ENCODE results near the gene SIGLEC7. TPM values are rescaled to one million over a fixed set of nuclear protein-coding genes. Genes with fewer than 3 reads are reported as not detected.

Gene SIGLEC7
- polyA plus RNA-seq, 1 of the 3 experiments (the other 2 are of a cell fraction), result not detected

Other genes with a start within 250 kb of the SIGLEC7 start
- not detected in 2 replicates for gene KLK4, start 230.9 kb upstream of the SIGLEC7 start, polyA plus RNA-seq (2012; rRNA removed)
- gene KLK5, start 189.3 kb upstream of the SIGLEC7 start, polyA plus RNA-seq (2012; rRNA removed), result not detected in 2 replicates
- gene KLK6, start 172.7 kb upstream of the SIGLEC7 start, polyA plus RNA-seq (2012; rRNA removed), result not detected in 2 replicates
- gene KLK7, start 158.4 kb upstream of the SIGLEC7 start, polyA plus RNA-seq (2012; rRNA removed), result not detected in 2 replicates
- gene KLK8, start 140.7 kb upstream of the SIGLEC7 start, polyA plus RNA-seq (2012; rRNA removed), result not detected in 2 replicates
- not detected in 2 replicates for gene KLK10, start 122.6 kb upstream of the SIGLEC7 start, polyA plus RNA-seq (2012; rRNA removed)
- gene KLK11, start 115.7 kb upstream of the SIGLEC7 start, polyA plus RNA-seq (2012; rRNA removed), result not detected in 2 replicates
- not detected in 2 replicates for gene KLK12, start 107.3 kb upstream of the SIGLEC7 start, polyA plus RNA-seq (2012; rRNA removed)
- not detected in 2 replicates for gene KLK13, start 77.2 kb upstream of the SIGLEC7 start, polyA plus RNA-seq (2012; rRNA removed)
- gene KLK14, start 59.4 kb upstream of the SIGLEC7 start, polyA plus RNA-seq (2012; rRNA removed), result 0.19 and 0.26 TPM in 2 replicates
- gene CTU1, start 33.9 kb upstream of the SIGLEC7 start, polyA plus RNA-seq (2012; rRNA removed), result 7.2 and 8.8 TPM in 2 replicates
- gene SIGLEC9, start 17.4 kb upstream of the SIGLEC7 start, polyA plus RNA-seq (2012; rRNA removed), result not detected in 2 replicates
- gene CD33, start 82.8 kb downstream of the SIGLEC7 start, polyA plus RNA-seq (2012; rRNA removed), result 0.36 and 0.67 TPM in 2 replicates
- not detected in 2 replicates for gene SIGLECL1, start 108.8 kb downstream of the SIGLEC7 start, polyA plus RNA-seq (2012; rRNA removed)
- 0.36 and 0.60 TPM in 2 replicates for gene IGLON5, start 169.3 kb downstream of the SIGLEC7 start, polyA plus RNA-seq (2012; rRNA removed)
- gene VSIG10L, start 199.8 kb downstream of the SIGLEC7 start, polyA plus RNA-seq (2012; rRNA removed), result 2.3 and 2.7 TPM in 2 replicates
- 130 and 169 TPM in 2 replicates for gene ETFB, start 224.1 kb downstream of the SIGLEC7 start, polyA plus RNA-seq (2012; rRNA removed)
- gene CLDND2, start 226.7 kb downstream of the SIGLEC7 start, polyA plus RNA-seq (2012; rRNA removed), result 0.26 TPM in 1 of 2 replicates, not detected in the other
- not detected in 2 replicates for gene NKG7, start 230.4 kb downstream of the SIGLEC7 start, polyA plus RNA-seq (2012; rRNA removed)
- not detected in 2 replicates for gene LIM2, start 245.7 kb downstream of the SIGLEC7 start, polyA plus RNA-seq (2012; rRNA removed)
- gene C19orf84, start 248.3 kb downstream of the SIGLEC7 start, polyA plus RNA-seq (2012; rRNA removed), result not detected in 2 replicates

Data from SK-N-SH (cell line).